IMR-90 (cell line): ENCODE data around the gene GPR21. TPM values are rescaled to one million over a fixed set of nuclear protein-coding genes. Genes with fewer than 3 reads are reported as not detected.
A peak's percentile ranks its signal among the peaks of the same experiment; 100 is the strongest.

Source experiments
- ATAC-seq: fragments of 200-7000 bp; cut with Tn5 transposase; 2 replicates; pipeline ENCODE4 v1.9.1; 2020; ENCODE audit warnings: low read depth, mild to moderate bottlenecking, moderate library complexity
- BruUV-seq: library from RNA; stranded (reverse); fragments of 400-500 nt; replicated peaks from 2 replicates; lab custom pipeline; 2021; lab: Mats Ljungman, UMichigan
- CTCF ChIA-PET: fragments of 300-600 bp; formaldehyde crosslinking; extraction: SDS; loops from one replicate; lab custom pipeline; 2021; ENCODE audit warnings: antibody characterized with exemption; lab: Yijun Ruan, JAX
- POLR2A ChIA-PET: fragments of 300-600 bp; sonication (Branson Sonifier 250); formaldehyde crosslinking; loops from one replicate; lab custom pipeline; 2022; ENCODE audit warnings: antibody characterized with exemption; ENCODE audit not compliant: unreplicated experiment; lab: Charles Lee
- DNase-seq: peaks from one replicate; pipeline ENCODE4 v3.0.0; 2013
- H2AFZ ChIP-seq: replicated peaks from 2 replicates; pipeline ENCODE3; 2013; ENCODE audit warnings: low read length, mild to moderate bottlenecking; ENCODE audit not compliant: poor library complexity
- H2AK5ac ChIP-seq: 2 replicates; pipeline ENCODE4 v1.6.1; 2013; ENCODE audit warnings: low read depth, low read length, inconsistent platforms
- H2AK9ac ChIP-seq: replicated peaks from 2 replicates; pipeline ENCODE3; 2013; ENCODE audit warnings: mild to moderate bottlenecking, low read depth, low read length, moderate library complexity; ENCODE audit not compliant: poor library complexity
- H2BK120ac ChIP-seq: 2 replicates; pipeline ENCODE4 v1.6.1; 2013; ENCODE audit warnings: low read depth, low read length, inconsistent platforms
- H2BK15ac ChIP-seq: 3 replicates; pipeline ENCODE4 v1.6.1; 2013; ENCODE audit warnings: low read depth, low read length, inconsistent platforms
- H2BK20ac ChIP-seq: 2 replicates; pipeline ENCODE4 v1.6.1; 2013; ENCODE audit warnings: low read depth, mild to moderate bottlenecking, inconsistent platforms, low read length, moderate library complexity
- H2BK5ac ChIP-seq: 2 replicates; pipeline ENCODE4 v1.6.1; 2013; ENCODE audit warnings: mild to moderate bottlenecking, low read depth, low read length, inconsistent platforms; ENCODE audit not compliant: poor library complexity, severe bottlenecking
- H3K14ac ChIP-seq: replicated peaks from 2 replicates; pipeline ENCODE4 v1.6.1; 2013; ENCODE audit warnings: low read depth, low read length, inconsistent platforms
- H3K18ac ChIP-seq: 2 replicates; pipeline ENCODE4 v1.6.1; 2013; ENCODE audit warnings: low read depth, low read length, control low read depth
- H3K23ac ChIP-seq: 2 replicates; pipeline ENCODE4 v1.6.1; 2013; ENCODE audit warnings: low read depth, low read length, inconsistent platforms
- H3K27ac ChIP-seq: 2 replicates; pipeline ENCODE4 v1.5.1; 2013; ENCODE audit warnings: mild to moderate bottlenecking, control low read depth, low read length; ENCODE audit not compliant: insufficient read depth
- H3K27me3 ChIP-seq: 2 replicates; pipeline ENCODE4 v1.6.1; 2013; ENCODE audit warnings: low read length; ENCODE audit not compliant: control insufficient read depth, insufficient read depth
- H3K36me3 ChIP-seq: 2 replicates; pipeline ENCODE4 v1.6.1; 2013; ENCODE audit warnings: low read length, mixed read lengths; ENCODE audit not compliant: control insufficient read depth, insufficient read depth
- H3K4ac ChIP-seq: 2 replicates; pipeline ENCODE4 v1.6.1; 2013; ENCODE audit warnings: low read depth, low read length, inconsistent platforms
- H3K4me1 ChIP-seq: 2 replicates; pipeline ENCODE4 v1.6.1; 2013; ENCODE audit warnings: low read length, mixed read lengths; ENCODE audit not compliant: control insufficient read depth, insufficient read depth
- H3K4me2 ChIP-seq: 2 replicates; pipeline ENCODE4 v1.6.1; 2013; ENCODE audit warnings: low read depth, mild to moderate bottlenecking, control low read depth, low read length, moderate library complexity
- H3K4me3 ChIP-seq: 2 replicates; pipeline ENCODE4 v1.5.1; 2013; ENCODE audit warnings: low read depth, mild to moderate bottlenecking, control low read depth, low read length, moderate library complexity; ENCODE audit not compliant: insufficient read depth
- H3K56ac ChIP-seq: 2 replicates; pipeline ENCODE4 v1.6.1; 2013; ENCODE audit warnings: low read length, inconsistent platforms; ENCODE audit not compliant: insufficient read depth; ENCODE audit errors: extremely low read depth
- H3K79me1 ChIP-seq, 2 experiments: 2 replicates each; pipeline ENCODE4 v1.6.1; 2013; ENCODE audit warnings: low read length in 2 of 2, inconsistent platforms in 1 of 2, low read depth in 1 of 2
- H3K9ac ChIP-seq: 2 replicates; pipeline ENCODE4 v1.6.1; 2013; ENCODE audit warnings: low read depth, low read length, control low read depth
- H3K9me1 ChIP-seq: 2 replicates; pipeline ENCODE4 v1.6.1; 2013; ENCODE audit warnings: low read length, inconsistent platforms; ENCODE audit not compliant: insufficient read depth
- H3K9me3 ChIP-seq: 2 replicates; pipeline ENCODE4 v1.6.1; 2013; ENCODE audit warnings: low read length; ENCODE audit not compliant: control insufficient read depth, insufficient read depth
- H4K20me1 ChIP-seq: 2 replicates; pipeline ENCODE4 v1.6.1; 2013; ENCODE audit warnings: low read length, inconsistent platforms; ENCODE audit not compliant: insufficient read depth
- H4K5ac ChIP-seq: 2 replicates; pipeline ENCODE4 v1.6.1; 2013; ENCODE audit warnings: mild to moderate bottlenecking, low read depth, low read length, control low read depth
- H4K8ac ChIP-seq, 2 experiments: 2 replicates each; pipeline ENCODE4 v1.6.1; 2013; ENCODE audit warnings: low read depth in 2 of 2, low read length in 2 of 2, control low read depth in 1 of 2, inconsistent platforms in 1 of 2
- H4K91ac ChIP-seq: 2 replicates; pipeline ENCODE4 v1.6.1; 2013; ENCODE audit warnings: low read depth, low read length, inconsistent platforms; ENCODE audit not compliant: insufficient read depth
- CTCF ChIP-seq: conservative IDR thresholded peaks from 2 replicates; pipeline ENCODE4 v1.5.1; 2012; ENCODE audit warnings: mild to moderate bottlenecking, low read depth, low read length, improper control_type of control experiment
- MAFK ChIP-seq: IDR thresholded peaks from 2 replicates; pipeline ENCODE4 v1.6.1; 2012; ENCODE audit warnings: low read depth, low read length, improper control_type of control experiment
- RAD21 ChIP-seq: IDR thresholded peaks from 2 replicates; pipeline ENCODE4 v1.6.1; 2012; ENCODE audit warnings: low read length, improper control_type of control experiment
- SMC3 ChIP-seq: fragments of 150-350 bp; IDR thresholded peaks from 2 replicates; pipeline ENCODE4 v1.6.1; 2016; ENCODE audit warnings: low read depth, mild to moderate bottlenecking, antibody characterized with exemption, low read length, moderate library complexity
- WGBS, 2 experiments: methylation state at CpG; one replicate each; pipeline versions ENCODE4 v1.1.5 to v1.1.7; 2013; ENCODE audit warnings: missing lambda C conversion rate in 2 of 2; ENCODE audit not compliant: insufficient read length in 1 of 2; ENCODE audit errors: extremely low coverage in 2 of 2; 5-methylcytosine and 5-hydroxymethylcytosine counted together
- dilution Hi-C: fragments of 300-500 bp; cut with HindIII; formaldehyde crosslinking; loops from one replicate; pipeline ENCODE4 v1.14.3; 2018; ENCODE audit warnings: low sequenced_read_pairs; ENCODE audit not compliant: unreplicated experiment
- in situ Hi-C: fragments of 300-500 bp; cut with MboI; formaldehyde crosslinking; loops from 3 replicates; pipeline ENCODE4 v1.14.3; 2019; ENCODE audit warnings: low sequenced_read_pairs, inconsistent platforms, mixed read lengths
- intact Hi-C: fragments of 100-400 bp; cut with micrococcal nuclease; formaldehyde crosslinking; loops from 2 replicates; pipeline ENCODE4 v1.10.0; 2022
- polyA plus RNA-seq, 3 experiments: library from polyadenylated mRNA; depleted of rRNA; stranded (reverse); fragments of >200 nt; gene quantifications; 2 replicates each; pipeline ENCODE4 v1.2.3, GENCODE V29; 2012; ENCODE audit warnings: low replicate concordance in 1 of 3
- total RNA-seq: library from RNA; depleted of rRNA; stranded (reverse); fragments of >200 nt; gene quantifications from 2 replicates; pipeline ENCODE4 v1.2.3, GENCODE V29; 2012

GPR21 gene
- total and polyA plus RNA-seq, 2 of the 4 experiments (the other 2 are of a cell fraction), result 0.90 TPM; not detected in 1

GRCh38 chr9:123081824-123082223 lies 48.4 kb downstream of the GPR21 start:
- Histone ChIP-seq H3K4me2 (no peak overlapping the region), H3K79me1 (peaks cover 0 to 4% of the 10 kb centered on the region in 2 experiments; a peak in 3 of 4 replicates), H3K4ac (no peak overlapping the region), H4K91ac (no peak overlapping the region), H3K23ac (no peak overlapping the region), H3K27ac (no peak overlapping the region), H4K8ac (no peak overlapping the region), H3K18ac (no peak overlapping the region), H2AK9ac (no peak overlapping the region), H3K27me3 (no peaks in the 10 kb centered on the region), H3K36me3 (peaks cover 28% of the 10 kb centered on the region), H2BK5ac (no peak overlapping the region), H4K5ac (no peak overlapping the region), H3K56ac (no peak overlapping the region), H3K9me3 (no peaks in the 10 kb centered on the region), H2BK20ac (no peak overlapping the region), H2BK120ac (no peak overlapping the region), H4K20me1 (no peaks in the 10 kb centered on the region), H3K9me1 (peaks cover 3% of the 10 kb centered on the region; the same call in 1 of the 2 replicates), H2AK5ac (no peak overlapping the region), H2BK15ac (no peak overlapping the region), H3K4me1 (no peaks in the 10 kb centered on the region; the same call in 1 of the 2 replicates), H3K9ac (no peak overlapping the region), H3K14ac (no peak overlapping the region), H3K4me3 (no peak overlapping the region), H2AFZ (no peak overlapping the region)
- intact Hi-C loops, result loop anchor here (1.0 kb wide), 3 partner anchors 143 to 303 kb away; no protein-coding TSS in a partner anchor
- dilution Hi-C loops, result no loop called here
- TF ChIP-seq SMC3, result peak; percentile 81
- no peak for TF ChIP-seq MAFK
- peak; percentile 71 for TF ChIP-seq RAD21
- TF ChIP-seq CTCF, result peak; percentile 73
- ChIA-PET POLR2A (no interaction called here), CTCF (interaction anchor here (0.7 to 1.8 kb wide), 3 partner anchors 144 to 268 kb away, joined by 3 to 7 read pairs (median 4); no protein-coding TSS in a partner anchor)
- peak; percentile 92 for ATAC-seq
- BruUV-seq, result no TSS peak
- peak; percentile 55 for DNase-seq
- WGBS, 2 experiments, result no CpG with 5 or more reads among the region's 2 CpGs
- in situ Hi-C loops, result loop anchor here (5.0 kb wide), 1 partner anchor 270 kb away; no protein-coding TSS in a partner anchor
